OCI-LY1 (cell line): Measurements from ENCODE around the gene MPI.

Source experiments
- CTCF ChIP-seq: fragments of 200-600 bp; sonication (generic), shearing (Covaris generic); IDR thresholded peaks from 2 replicates; pipeline ENCODE4 v1.5.1; 2017; ENCODE audit warnings: mild to moderate bottlenecking, antibody characterized with exemption, low read length, moderate library complexity, mixed read lengths
- EZH2 ChIP-seq: fragments of 200-600 bp; sonication (generic), shearing (Covaris generic); IDR thresholded peaks from 2 replicates; pipeline ENCODE4 v1.8.0; 2017; ENCODE audit warnings: borderline replicate concordance, mixed run types, mild to moderate bottlenecking, antibody characterized with exemption, low read length, moderate library complexity, mixed read lengths

GRCh38 chr15:74906067-74906449, 16.2 kb downstream of the MPI start:
- no peak for TF ChIP-seq CTCF
- no peak for TF ChIP-seq EZH2
